ENCODE results near the gene OR52E5.
A peak's percentile ranks its signal among the peaks of the same experiment; 100 is the strongest.

OR52E5 gene

GRCh38 chr11:5899534-5899933 is 6.5 kb downstream of the OR52E5 start:
- Histone ChIP-seq H4K8ac (ENCODE audit: low read depth, low read length) (no peak overlapping the region), H3K18ac (ENCODE audit: low read length) (no peak overlapping the region), H3K79me1 (ENCODE audit: low read length) (no peaks in the 10 kb centered on the region), H2BK12ac (ENCODE audit: low read length) (no peak overlapping the region), H3K4ac (ENCODE audit: low read depth, low read length) (no peak overlapping the region), H3K27me3 (ENCODE audit: insufficient read depth, low read length) (no peaks in the 10 kb centered on the region), H3K27ac (ENCODE audit: low read depth, low read length) (no peak overlapping the region), H2BK120ac (ENCODE audit: insufficient read depth, low read length, poor library complexity) (no peak overlapping the region), H3K14ac (ENCODE audit: low read length) (no peak overlapping the region), H3K9me3 (ENCODE audit: insufficient read depth, low read depth, low read length) (no peaks in the 10 kb centered on the region), H3K4me2 (ENCODE audit: low read length) (no peak overlapping the region), H2BK5ac (ENCODE audit: low read depth, low read length, poor library complexity) (no peak overlapping the region), H3K4me1 (ENCODE audit: control insufficient read depth in 1 of 2, insufficient read depth in 2 of 2, low read length in 2 of 2) (no peaks in the 10 kb centered on the region), H3K36me3 (ENCODE audit: control insufficient read depth in 1 of 2, insufficient read depth in 2 of 2, low read length in 2 of 2) (no peaks in the 10 kb centered on the region), H3K4me3 (ENCODE audit: low read depth, low read length) (no peak overlapping the region), H3K9ac (ENCODE audit: low read length) (no peak overlapping the region), H3K79me2 (ENCODE audit: control insufficient read depth, insufficient read depth, low read length, poor library complexity) (no peaks in the 10 kb centered on the region), H4K91ac (ENCODE audit: low read depth, low read length) (no peak overlapping the region), H2AFZ (ENCODE audit: insufficient read depth, low read length, poor library complexity) (no peak overlapping the region), H2AK5ac (ENCODE audit: low read length) (no peak overlapping the region), H3K23ac (ENCODE audit: low read length) (no peak overlapping the region), H4K12ac (ENCODE audit: low read depth, low read length) (no peak overlapping the region)
- no peak for DNase-seq
- no CpG with 5 or more reads among the region's 2 CpGs for WGBS (ENCODE audit: extremely low coverage, insufficient coverage, insufficient read length)

- H3K4ac ChIP-seq (ENCODE audit: low read depth, low read length), result no peak overlapping the region
- H3K4me2 ChIP-seq (ENCODE audit: low read length), result no peak overlapping the region
- no peak overlapping the region for H3K18ac ChIP-seq (ENCODE audit: low read length)
Measured at GRCh38 chr11:5910540-5910939, 17.5 kb downstream of the OR52E5 start.

DNA sequence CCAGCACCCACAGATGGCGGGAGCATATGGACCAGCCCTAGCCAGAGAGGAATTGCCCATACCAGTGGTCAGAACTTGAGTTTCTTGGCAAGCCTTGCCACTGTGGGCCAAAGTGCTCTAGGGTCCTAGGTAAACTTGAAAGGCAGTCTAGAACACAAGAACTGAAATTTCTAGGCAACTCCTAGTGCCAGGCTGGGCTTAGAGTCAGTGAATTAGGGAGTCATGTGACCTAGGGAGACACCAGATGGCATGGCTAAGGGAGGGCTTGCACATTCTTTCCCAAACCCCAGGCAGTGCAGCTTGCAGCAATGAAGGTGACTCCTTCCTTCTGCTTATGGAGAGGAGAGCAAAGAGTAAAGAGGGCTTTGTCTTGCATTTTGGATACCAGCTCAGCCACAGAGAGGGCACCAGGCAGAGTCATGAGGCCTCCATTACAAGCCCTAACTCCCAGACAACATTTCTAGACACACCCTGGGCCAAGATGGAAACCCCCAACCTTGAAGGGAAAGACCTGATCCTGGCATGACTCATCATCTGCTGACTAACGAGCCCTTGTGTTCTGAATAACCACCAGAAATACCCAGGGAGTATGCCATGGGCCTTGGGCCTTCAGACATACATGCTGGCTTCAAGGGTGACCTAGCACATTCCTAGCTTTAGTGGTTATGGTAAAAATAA is 29.9 kb downstream of the OR52E5 start:
- H3K9me3 ChIP-seq (ENCODE audit: insufficient read depth, low read depth, low read length), result no peaks in the 10 kb centered on the region
- no peak overlapping the region for H4K91ac ChIP-seq (ENCODE audit: low read depth, low read length)
- no peaks in the 10 kb centered on the region for H3K79me1 ChIP-seq (ENCODE audit: low read length)
- H3K27me3 ChIP-seq (ENCODE audit: insufficient read depth, low read length), result no peaks in the 10 kb centered on the region
- no peak overlapping the region for H4K8ac ChIP-seq (ENCODE audit: low read depth, low read length)
- no peak overlapping the region for H3K18ac ChIP-seq (ENCODE audit: low read length)
- no peaks in the 10 kb centered on the region for H3K79me2 ChIP-seq (ENCODE audit: control insufficient read depth, insufficient read depth, low read length, poor library complexity)
- no peak overlapping the region for H3K9ac ChIP-seq (ENCODE audit: low read length)
- H2BK12ac ChIP-seq (ENCODE audit: low read length), result no peak overlapping the region
- no peak overlapping the region for H3K4me2 ChIP-seq (ENCODE audit: low read length)
- no peaks in the 10 kb centered on the region for H3K36me3 ChIP-seq (ENCODE audit: control insufficient read depth in 1 of 2, insufficient read depth in 2 of 2, low read length in 2 of 2)
- H2BK5ac ChIP-seq (ENCODE audit: low read depth, low read length, poor library complexity), result no peak overlapping the region
- H3K23ac ChIP-seq (ENCODE audit: low read length), result no peak overlapping the region
- no peak overlapping the region for H3K4ac ChIP-seq (ENCODE audit: low read depth, low read length)
- H3K27ac ChIP-seq (ENCODE audit: low read depth, low read length), result no peak overlapping the region
- no peaks in the 10 kb centered on the region for H3K4me1 ChIP-seq (ENCODE audit: control insufficient read depth in 1 of 2, insufficient read depth in 2 of 2, low read length in 2 of 2)
- no peak overlapping the region for H4K12ac ChIP-seq (ENCODE audit: low read depth, low read length)
- no peak overlapping the region for H3K4me3 ChIP-seq (ENCODE audit: low read depth, low read length)
- no CpG with 5 or more reads among the region's 2 CpGs for WGBS (ENCODE audit: extremely low coverage, insufficient coverage, insufficient read length)
- no peak overlapping the region for H2AFZ ChIP-seq (ENCODE audit: insufficient read depth, low read length, poor library complexity)
- peak; percentile 37 to 53 for DNase-seq
- no peak overlapping the region for H2AK5ac ChIP-seq (ENCODE audit: low read length)
- H3K14ac ChIP-seq (ENCODE audit: low read length), result no peak overlapping the region
- no peak overlapping the region for H2BK120ac ChIP-seq (ENCODE audit: insufficient read depth, low read length, poor library complexity)

More at GRCh38 chr11:5910540-5910939, 17.5 kb downstream of the OR52E5 start:
- Histone ChIP-seq H3K4me1 (ENCODE audit: control insufficient read depth in 1 of 2, insufficient read depth in 2 of 2, low read length in 2 of 2) (no peaks in the 10 kb centered on the region), H3K4me3 (ENCODE audit: low read depth, low read length) (no peak overlapping the region), H3K14ac (ENCODE audit: low read length) (no peak overlapping the region), H3K27ac (ENCODE audit: low read depth, low read length) (no peak overlapping the region), H3K36me3 (ENCODE audit: control insufficient read depth in 1 of 2, insufficient read depth in 2 of 2, low read length in 2 of 2) (no peaks in the 10 kb centered on the region), H2AFZ (ENCODE audit: insufficient read depth, low read length, poor library complexity) (no peak overlapping the region), H3K23ac (ENCODE audit: low read length) (no peak overlapping the region), H3K9ac (ENCODE audit: low read length) (no peak overlapping the region), H4K91ac (ENCODE audit: low read depth, low read length) (no peak overlapping the region), H2BK5ac (ENCODE audit: low read depth, low read length, poor library complexity) (no peak overlapping the region), H4K8ac (ENCODE audit: low read depth, low read length) (no peak overlapping the region), H3K9me3 (ENCODE audit: insufficient read depth, low read depth, low read length) (peaks cover 3% of the 10 kb centered on the region), H3K79me2 (ENCODE audit: control insufficient read depth, insufficient read depth, low read length, poor library complexity) (no peaks in the 10 kb centered on the region), H3K27me3 (ENCODE audit: insufficient read depth, low read length) (no peaks in the 10 kb centered on the region), H4K12ac (ENCODE audit: low read depth, low read length) (no peak overlapping the region), H2AK5ac (ENCODE audit: low read length) (no peak overlapping the region), H2BK12ac (ENCODE audit: low read length) (no peak overlapping the region), H3K79me1 (ENCODE audit: low read length) (no peaks in the 10 kb centered on the region), H2BK120ac (ENCODE audit: insufficient read depth, low read length, poor library complexity) (no peak overlapping the region)
- WGBS (ENCODE audit: extremely low coverage, insufficient coverage, insufficient read length), result no CpG with 5 or more reads among the region's 2 CpGs
- no peak for DNase-seq

- H2AK5ac ChIP-seq (ENCODE audit: low read length), result no peak overlapping the region
- no peaks in the 10 kb centered on the region for H3K9me3 ChIP-seq (ENCODE audit: insufficient read depth, low read depth, low read length)
- H3K79me2 ChIP-seq (ENCODE audit: control insufficient read depth, insufficient read depth, low read length, poor library complexity), result no peaks in the 10 kb centered on the region
- no peak overlapping the region for H3K4me2 ChIP-seq (ENCODE audit: low read length)
- H3K23ac ChIP-seq (ENCODE audit: low read length), result no peak overlapping the region
- no peak overlapping the region for H3K9ac ChIP-seq (ENCODE audit: low read length)
- H2BK120ac ChIP-seq (ENCODE audit: insufficient read depth, low read length, poor library complexity), result no peak overlapping the region
- H3K4ac ChIP-seq (ENCODE audit: low read depth, low read length), result no peak overlapping the region
- no peak overlapping the region for H3K27ac ChIP-seq (ENCODE audit: low read depth, low read length)
- no peak overlapping the region for H4K91ac ChIP-seq (ENCODE audit: low read depth, low read length)
- no peaks in the 10 kb centered on the region for H3K27me3 ChIP-seq (ENCODE audit: insufficient read depth, low read length)
- H3K4me1 ChIP-seq (ENCODE audit: control insufficient read depth in 1 of 2, insufficient read depth in 2 of 2, low read length in 2 of 2), result no peaks in the 10 kb centered on the region
- H2BK5ac ChIP-seq (ENCODE audit: low read depth, low read length, poor library complexity), result no peak overlapping the region
- no peak overlapping the region for H3K14ac ChIP-seq (ENCODE audit: low read length)
- no peaks in the 10 kb centered on the region for H3K36me3 ChIP-seq (ENCODE audit: control insufficient read depth in 1 of 2, insufficient read depth in 2 of 2, low read length in 2 of 2)
- H4K8ac ChIP-seq (ENCODE audit: low read depth, low read length), result no peak overlapping the region
- no peak overlapping the region for H3K4me3 ChIP-seq (ENCODE audit: low read depth, low read length)
- H4K12ac ChIP-seq (ENCODE audit: low read depth, low read length), result no peak overlapping the region
- no peak overlapping the region for H3K18ac ChIP-seq (ENCODE audit: low read length)
- H2BK12ac ChIP-seq (ENCODE audit: low read length), result no peak overlapping the region
- no peaks in the 10 kb centered on the region for H3K79me1 ChIP-seq (ENCODE audit: low read length)
- no peak overlapping the region for H2AFZ ChIP-seq (ENCODE audit: insufficient read depth, low read length, poor library complexity)
- DNase-seq, result no peak
Measured at GRCh38 chr11:5923427-5923776, 30.4 kb downstream of the OR52E5 start.
